Tibial nerve (tissue), 4 donors: ENCODE results near the gene TBL1XR1. TPM values are rescaled to one million over a fixed set of nuclear protein-coding genes. Genes with fewer than 3 reads are reported as not detected.
A peak's percentile ranks its signal among the peaks of the same experiment; 100 is the strongest.

ENCODE experiments used
- DNase-seq, 2 donors: peaks; one replicate each; pipeline ENCODE4 v3.0.0-alpha.2; 2019; ENCODE audit warnings: low spot score in 2 of 2
- H3K27ac ChIP-seq, 4 donors: fragments of 200-600 bp; sonication (generic) in 3 of 4; one replicate each; pipeline ENCODE4 v1.5.1; 2017 to 2019; ENCODE audit warnings: mild to moderate bottlenecking in 1 of 4
- H3K27me3 ChIP-seq, 2 donors: fragments of 200-600 bp; sonication (generic) in 1 of 2; one replicate each; pipeline versions ENCODE4 v1.5.1 to v1.6.0; 2017 to 2019
- H3K36me3 ChIP-seq, 3 donors: fragments of 200-600 bp; sonication (generic); one replicate each; pipeline ENCODE4 v1.5.1; 2018 to 2019
- H3K4me1 ChIP-seq, 4 donors: fragments of 200-600 bp; sonication (generic) in 3 of 4; one replicate each; pipeline ENCODE4 v1.5.1; 2017 to 2019
- H3K4me3 ChIP-seq, 4 donors: fragments of 200-600 bp; sonication (generic) in 3 of 4; one replicate each; pipeline ENCODE4 v1.5.1; 2017 to 2019; ENCODE audit warnings: mild to moderate bottlenecking in 1 of 4, moderate library complexity in 1 of 4
- H3K9me3 ChIP-seq, 4 donors: fragments of 200-600 bp; sonication (generic) in 3 of 4; one replicate each; pipeline ENCODE4 v1.5.1; 2017 to 2019
- CTCF ChIP-seq, 5 experiments: fragments of 200-600 bp in 3 of 5; fragments of 450-650 bp in 2 of 5; sonication (generic) in 3 of 5; IDR thresholded peaks; one replicate each; pipeline ENCODE4 v1.5.1; 2016 to 2019; ENCODE audit warnings: antibody characterized with exemption in 5 of 5, mild to moderate bottlenecking in 3 of 5, moderate library complexity in 2 of 5
- EP300 ChIP-seq, 2 donors: sonication (generic); formaldehyde crosslinking; IDR thresholded peaks; one replicate each; pipeline ENCODE4 v1.6.1; 2017; ENCODE audit warnings: antibody characterized with exemption in 2 of 2, mild to moderate bottlenecking in 1 of 2
- POLR2A ChIP-seq, 2 donors: fragments of 450-650 bp; IDR thresholded peaks; one replicate each; pipeline ENCODE4 v1.6.1; 2017; ENCODE audit warnings: antibody characterized with exemption in 2 of 2, mild to moderate bottlenecking in 2 of 2, moderate library complexity in 2 of 2
- WGBS, 2 donors: methylation state at CpG; one replicate each; pipeline ENCODE4 v1.1.5; 2018; 5-methylcytosine and 5-hydroxymethylcytosine counted together
- total RNA-seq, 4 donors: library from RNA; depleted of rRNA; stranded (reverse); fragments of >200 nt; gene quantifications; one replicate each; pipeline ENCODE4 v1.1.0, GENCODE V29; 2016

Gene TBL1XR1
- total RNA-seq, 4 donors from 2014 or later: 57.1 to 66.3 (median 62.8) TPM

GRCh38 chr3:177041730-177042551 lies 155.3 kb downstream of the TBL1XR1 start:
- H3K9me3 ChIP-seq: peaks cover 0 to 8% (median 0%) of the 10 kb centered on the region in 4 donors
- H3K4me3 ChIP-seq: no peak overlapping the region
- peaks cover 0 to 32% (median 8%) of the 10 kb centered on the region in 4 donors for H3K4me1 ChIP-seq
- 79 to 81% methylated on average over 8 of the region's 8 CpGs for WGBS, 2 donors
- TF ChIP-seq EP300 (IDR thresholded peaks at IDR 0.05): peak in 1 of 2 donors; percentile 1
- no peak for TF ChIP-seq POLR2A (IDR thresholded peaks at IDR 0.05)
- H3K36me3 ChIP-seq: peaks cover 0 to 55% (median 0%) of the 10 kb centered on the region in 3 donors
- no peak for DNase-seq
- peak overlapping the region in 2 of 4 donors; percentile 35 to 50 for H3K27ac ChIP-seq
- H3K27me3 ChIP-seq: no peaks in the 10 kb centered on the region

- WGBS, 2 donors: 12 to 39% methylated on average over 2 of the region's 2 CpGs
- Histone ChIP-seq H3K4me1 (peaks cover 0 to 32% (median 8%) of the 10 kb centered on the region in 4 donors), H3K9me3 (peaks cover 0 to 8% (median 0%) of the 10 kb centered on the region in 4 donors), H3K4me3 (no peak overlapping the region), H3K27ac (peak overlapping the region in 2 of 4 donors; percentile 35 to 50), H3K27me3 (no peaks in the 10 kb centered on the region), H3K36me3 (peaks cover 0 to 55% (median 0%) of the 10 kb centered on the region in 3 donors)
- DNase-seq: peak; percentile 37 to 60
- TF ChIP-seq CTCF (IDR thresholded peaks at IDR 0.05) (no peak), EP300 (IDR thresholded peaks at IDR 0.05) (peak in 1 of 2 donors; percentile 55)
Observed at GRCh38 chr3:177041021-177041729, 156.1 kb downstream of the TBL1XR1 start.

GRCh38 chr3:177039490-177040274 lies 157.6 kb downstream of the TBL1XR1 start:
- H3K9me3 ChIP-seq: peaks cover 0 to 8% (median 0%) of the 10 kb centered on the region in 4 donors

DNA sequence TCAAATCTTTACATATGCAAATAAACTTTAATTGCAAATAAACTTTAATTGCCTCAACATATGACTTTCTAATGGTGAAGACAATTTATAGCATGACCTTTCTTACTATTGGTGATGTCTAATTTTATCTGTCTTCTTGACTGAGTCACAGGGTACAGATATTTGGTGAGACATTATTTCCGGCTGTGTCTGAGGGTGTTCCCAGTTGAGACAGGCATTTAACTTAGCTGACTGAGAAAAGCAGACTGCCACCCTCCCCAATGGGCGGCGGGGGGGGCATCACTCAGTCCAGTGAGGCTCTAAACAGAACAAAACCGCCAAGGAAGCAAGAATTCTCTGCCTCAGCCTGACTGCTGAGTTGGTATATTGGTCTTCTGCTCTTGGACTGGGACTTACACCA lies 160.0 kb downstream of the TBL1XR1 start:
- TF ChIP-seq EP300 (IDR thresholded peaks at IDR 0.05) (no peak), POLR2A (IDR thresholded peaks at IDR 0.05) (no peak), CTCF (IDR thresholded peaks at IDR 0.05) (no peak)
- H3K27me3 ChIP-seq: no peaks in the 10 kb centered on the region
- no peak overlapping the region for H3K4me3 ChIP-seq
- no peak overlapping the region for H3K27ac ChIP-seq
- peaks cover 0 to 30% (median 8%) of the 10 kb centered on the region in 4 donors for H3K4me1 ChIP-seq
- no peak for DNase-seq
- H3K36me3 ChIP-seq: peaks cover 0 to 41% (median 0%) of the 10 kb centered on the region in 3 donors
- WGBS, 2 donors: 86 to 98% methylated on average over 4 of the region's 4 CpGs
- no peaks in the 10 kb centered on the region for H3K9me3 ChIP-seq

More at GRCh38 chr3:177039490-177040274, 157.6 kb downstream of the TBL1XR1 start:
- no peak overlapping the region for H3K4me3 ChIP-seq
- WGBS, 2 donors: 86 to 87% methylated on average over 4 of the region's 4 CpGs
- TF ChIP-seq POLR2A (IDR thresholded peaks at IDR 0.05): no peak
- no peak for TF ChIP-seq CTCF (IDR thresholded peaks at IDR 0.05)
- no peak for TF ChIP-seq EP300 (IDR thresholded peaks at IDR 0.05)
- H3K4me1 ChIP-seq: peaks cover 0 to 32% (median 8%) of the 10 kb centered on the region in 4 donors
- no peak for DNase-seq
- no peaks in the 10 kb centered on the region for H3K27me3 ChIP-seq
- H3K36me3 ChIP-seq: peaks cover 0 to 51% (median 0%) of the 10 kb centered on the region in 3 donors
- H3K27ac ChIP-seq: peak overlapping the region in 1 of 4 donors; percentile 37

DNA sequence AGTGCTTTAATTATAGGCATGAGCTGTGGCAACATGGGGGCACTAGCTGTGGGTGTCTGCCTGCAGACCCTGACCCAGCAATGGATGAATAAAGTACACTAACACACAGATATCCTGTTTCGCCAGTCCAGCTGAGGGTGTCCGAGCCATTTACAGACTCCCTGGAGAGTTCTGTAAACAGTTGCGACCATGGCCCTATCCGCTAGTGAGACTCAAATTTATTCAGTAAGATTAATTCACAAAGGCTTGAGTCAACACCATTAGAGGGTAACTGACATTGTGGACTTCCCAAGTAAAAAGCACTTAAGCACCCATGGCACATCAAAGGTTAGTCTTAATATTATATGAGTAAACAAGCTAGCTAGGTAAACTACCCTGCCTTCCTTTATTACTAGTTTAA lies 161.6 kb downstream of the TBL1XR1 start:
- H3K36me3 ChIP-seq: peaks cover 0 to 52% (median 2%) of the 10 kb centered on the region in 3 donors
- no peak overlapping the region for H3K27ac ChIP-seq
- 98% methylated on average over 4 of the region's 4 CpGs for WGBS, 2 donors

More for the DNA sequence above, 161.6 kb downstream of the TBL1XR1 start:
- Histone ChIP-seq H3K4me1 (peaks cover 0 to 15% (median 0%) of the 10 kb centered on the region in 4 donors), H3K27me3 (no peaks in the 10 kb centered on the region), H3K9me3 (no peaks in the 10 kb centered on the region), H3K4me3 (no peak overlapping the region)
- DNase-seq: no peak
- TF ChIP-seq POLR2A (IDR thresholded peaks at IDR 0.05) (no peak), EP300 (IDR thresholded peaks at IDR 0.05) (no peak), CTCF (IDR thresholded peaks at IDR 0.05) (no peak)
